GM23338 (cell line): Measurements from ENCODE around the gene ACOT8. TPM values are rescaled to one million over a fixed set of nuclear protein-coding genes. Genes with fewer than 3 reads are reported as not detected.

Experiments
- ATAC-seq: fragments of 200-7000 bp; cut with Tn5 transposase; 3 replicates; pipeline ENCODE4 v1.9.1; 2020
- DNase-seq: peaks from one replicate; pipeline ENCODE4 v3.0.0-alpha.2; 2015; ENCODE audit warnings: low spot score
- H2AFZ ChIP-seq: fragments of 200-600 bp; sonication (generic); 2 replicates; pipeline ENCODE4 v1.8.0; 2016; ENCODE audit warnings: antibody characterized with exemption, mild to moderate bottlenecking, moderate library complexity
- H3F3A ChIP-seq: fragments of 200-600 bp; sonication (generic); replicated peaks from 2 replicates; pipeline ENCODE4 v1.8.0; 2017; ENCODE audit warnings: antibody characterized with exemption, mixed run types, low read depth
- H3K27ac ChIP-seq: fragments of 200-600 bp; sonication (generic); 2 replicates; pipeline ENCODE4 v1.6.1; 2016; ENCODE audit warnings: low read depth
- H3K27me3 ChIP-seq: fragments of 200-600 bp; sonication (generic); 2 replicates; pipeline ENCODE4 v1.8.0; 2016; ENCODE audit warnings: mild to moderate bottlenecking, mixed run types, moderate library complexity; ENCODE audit not compliant: insufficient read depth
- H3K36me3 ChIP-seq: fragments of 200-600 bp; sonication (generic); 2 replicates; pipeline ENCODE4 v1.8.0; 2016; ENCODE audit warnings: mild to moderate bottlenecking; ENCODE audit not compliant: insufficient read depth
- H3K4me1 ChIP-seq: fragments of 200-600 bp; sonication (generic); 2 replicates; pipeline ENCODE4 v1.8.0; 2016; ENCODE audit warnings: mild to moderate bottlenecking, moderate library complexity; ENCODE audit not compliant: insufficient read depth
- H3K4me2 ChIP-seq: fragments of 200-600 bp; sonication (generic); 2 replicates; pipeline ENCODE4 v1.7.1; 2017; ENCODE audit warnings: mixed run types
- H3K4me3 ChIP-seq: fragments of 200-600 bp; sonication (generic); 2 replicates; pipeline ENCODE4 v1.6.1; 2016; ENCODE audit warnings: mixed run types
- H3K79me2 ChIP-seq: fragments of 200-600 bp; sonication (generic); replicated peaks from 2 replicates; pipeline ENCODE4 v1.8.0; 2017; ENCODE audit warnings: mild to moderate bottlenecking; ENCODE audit not compliant: insufficient read depth
- H3K9me2 ChIP-seq: fragments of 200-600 bp; sonication (generic); 2 replicates; pipeline ENCODE4 v1.8.0; 2017; ENCODE audit not compliant: insufficient read depth
- H4K20me1 ChIP-seq: fragments of 200-600 bp; sonication (generic); replicated peaks from 2 replicates; pipeline ENCODE4 v1.8.0; 2017; ENCODE audit warnings: mild to moderate bottlenecking; ENCODE audit not compliant: insufficient read depth
- H3K27ac Mint-ChIP-seq: 2 replicates; pipeline ENCODE4 v1.8.0; 2020; ENCODE audit warnings: inconsistent platforms, mild to moderate bottlenecking, moderate library complexity, mixed read lengths
- H3K27me3 Mint-ChIP-seq: 3 replicates; pipeline ENCODE4 v1.8.0; 2022; ENCODE audit warnings: low read depth, mild to moderate bottlenecking, moderate library complexity, mixed read lengths, inconsistent platforms; ENCODE audit not compliant: insufficient read depth, poor library complexity
- H3K36me3 Mint-ChIP-seq: 3 replicates; pipeline ENCODE4 v1.8.0; 2021; ENCODE audit warnings: low read depth, mild to moderate bottlenecking, inconsistent platforms, moderate library complexity, mixed read lengths
- H3K4me1 Mint-ChIP-seq: 3 replicates; pipeline ENCODE4 v1.8.0; 2020; ENCODE audit warnings: mild to moderate bottlenecking, inconsistent platforms, mixed read lengths
- H3K4me3 Mint-ChIP-seq: 3 replicates; pipeline ENCODE4 v1.8.0; 2021; ENCODE audit warnings: moderate library complexity, mild to moderate bottlenecking, inconsistent platforms, mixed read lengths
- H3K9me3 Mint-ChIP-seq: 3 replicates; pipeline ENCODE4 v1.8.0; 2020; ENCODE audit warnings: moderate library complexity, mild to moderate bottlenecking, inconsistent platforms, mixed read lengths
- CREB1 ChIP-seq: fragments of 250-450 bp; sonication (Bioruptor Pico); IDR thresholded peaks from 2 replicates; pipeline ENCODE4 v1.5.0; 2020; ENCODE audit warnings: low read depth, mild to moderate bottlenecking, moderate library complexity
- EZH2 ChIP-seq: fragments of 200-600 bp; sonication (generic); IDR thresholded peaks from one replicate; pipeline ENCODE4 v1.8.0; 2017; ENCODE audit warnings: antibody characterized with exemption, mild to moderate bottlenecking, low read depth; ENCODE audit not compliant: unreplicated experiment
- EZH2phosphoT487 ChIP-seq: fragments of 200-600 bp; sonication (generic); IDR thresholded peaks from one replicate; pipeline ENCODE4 v1.8.1; 2018; ENCODE audit warnings: antibody characterized with exemption; ENCODE audit not compliant: unreplicated experiment
- JUNB ChIP-seq: IDR thresholded peaks from one replicate; pipeline ENCODE4 v1.6.1; 2016; ENCODE audit warnings: antibody characterized with exemption; ENCODE audit not compliant: unreplicated experiment
- NANOG ChIP-seq: IDR thresholded peaks from 2 replicates; pipeline ENCODE4 v1.6.1; 2016; ENCODE audit warnings: antibody characterized with exemption, borderline replicate concordance
- POLR2AphosphoS5 ChIP-seq: IDR thresholded peaks from 2 replicates; pipeline ENCODE4 v1.6.1; 2016; ENCODE audit warnings: antibody characterized with exemption, low read depth
- STAT1 ChIP-seq: IDR thresholded peaks from one replicate; pipeline ENCODE4 v1.6.1; 2016; ENCODE audit warnings: antibody characterized with exemption; ENCODE audit not compliant: unreplicated experiment
- ZNF114 ChIP-seq: fragments of 250-450 bp; sonication (Bioruptor Pico); IDR thresholded peaks from 2 replicates; pipeline ENCODE4 v1.5.0; 2020; ENCODE audit warnings: mild to moderate bottlenecking, moderate library complexity
- ZNF331 ChIP-seq: fragments of 250-450 bp; sonication (Bioruptor Pico); IDR thresholded peaks from 2 replicates; pipeline ENCODE4 v1.5.0; 2020; ENCODE audit warnings: low read depth, mild to moderate bottlenecking, moderate library complexity
- polyA plus RNA-seq: library from polyadenylated mRNA; unstranded; fragments of >200 nt; fragmentation: Nextera tagmentation; extraction: Ambion mirVana; gene quantifications from 2 replicates; pipeline ENCODE4 v1.2.1, GENCODE V29; 2016
- total RNA-seq: library from RNA; depleted of rRNA; stranded (reverse); fragments of >200 nt; shearing (Covaris generic); gene quantifications from 2 replicates; pipeline ENCODE4 v1.2.3, GENCODE V29; 2014
- TF ChIP-seq, protein P1 (sequence below): IDR thresholded peaks from one replicate; pipeline ENCODE4 v1.6.1; 2018; ENCODE audit warnings: antibody characterized with exemption; ENCODE audit not compliant: unreplicated experiment
- TF ChIP-seq, protein P2 (sequence below): IDR thresholded peaks from 2 replicates; pipeline ENCODE4 v1.6.1; 2016; ENCODE audit warnings: antibody characterized with exemption
- TF ChIP-seq, protein P3 (sequence below): fragments of 250-450 bp; sonication (Bioruptor Pico); IDR thresholded peaks from 2 replicates; pipeline ENCODE4 v1.5.0; 2020; ENCODE audit warnings: mild to moderate bottlenecking, moderate library complexity
- TF ChIP-seq, protein P4 (sequence below), 2 experiments: fragments of 200-600 bp in 1 of 2; sonication (generic) in 1 of 2; conservative IDR thresholded peaks; 2 replicates each; pipeline versions ENCODE4 v1.5.1 to v1.6.1; 2016 to 2017; ENCODE audit warnings: antibody characterized with exemption in 2 of 2, low read depth in 2 of 2, mild to moderate bottlenecking in 2 of 2, moderate library complexity in 1 of 2

Gene ACOT8
- total and polyA plus RNA-seq, 2 experiments from 2014 or later = 42.0 to 75.2 TPM

DNA sequence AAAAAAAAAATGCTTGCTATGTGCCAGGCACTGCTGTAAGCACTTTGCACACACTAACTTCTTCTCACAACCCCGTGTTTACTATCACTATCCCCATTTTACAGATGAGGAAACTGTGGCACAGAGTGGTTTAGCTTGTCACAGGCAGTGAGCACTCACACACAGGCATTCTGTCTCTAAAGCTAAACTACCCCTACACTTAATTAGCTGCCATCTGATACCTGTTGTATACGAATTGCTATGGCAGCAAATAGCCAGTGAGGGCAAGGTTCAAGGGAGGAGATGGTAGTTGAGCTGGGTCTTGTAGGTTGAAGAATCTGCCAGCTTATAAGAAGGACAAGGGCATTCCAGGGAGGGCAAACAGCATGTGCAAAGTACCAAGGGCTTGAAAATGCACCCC, 35.2 kb downstream of the ACOT8 start:
- TF ChIP-seq, protein P1, sequence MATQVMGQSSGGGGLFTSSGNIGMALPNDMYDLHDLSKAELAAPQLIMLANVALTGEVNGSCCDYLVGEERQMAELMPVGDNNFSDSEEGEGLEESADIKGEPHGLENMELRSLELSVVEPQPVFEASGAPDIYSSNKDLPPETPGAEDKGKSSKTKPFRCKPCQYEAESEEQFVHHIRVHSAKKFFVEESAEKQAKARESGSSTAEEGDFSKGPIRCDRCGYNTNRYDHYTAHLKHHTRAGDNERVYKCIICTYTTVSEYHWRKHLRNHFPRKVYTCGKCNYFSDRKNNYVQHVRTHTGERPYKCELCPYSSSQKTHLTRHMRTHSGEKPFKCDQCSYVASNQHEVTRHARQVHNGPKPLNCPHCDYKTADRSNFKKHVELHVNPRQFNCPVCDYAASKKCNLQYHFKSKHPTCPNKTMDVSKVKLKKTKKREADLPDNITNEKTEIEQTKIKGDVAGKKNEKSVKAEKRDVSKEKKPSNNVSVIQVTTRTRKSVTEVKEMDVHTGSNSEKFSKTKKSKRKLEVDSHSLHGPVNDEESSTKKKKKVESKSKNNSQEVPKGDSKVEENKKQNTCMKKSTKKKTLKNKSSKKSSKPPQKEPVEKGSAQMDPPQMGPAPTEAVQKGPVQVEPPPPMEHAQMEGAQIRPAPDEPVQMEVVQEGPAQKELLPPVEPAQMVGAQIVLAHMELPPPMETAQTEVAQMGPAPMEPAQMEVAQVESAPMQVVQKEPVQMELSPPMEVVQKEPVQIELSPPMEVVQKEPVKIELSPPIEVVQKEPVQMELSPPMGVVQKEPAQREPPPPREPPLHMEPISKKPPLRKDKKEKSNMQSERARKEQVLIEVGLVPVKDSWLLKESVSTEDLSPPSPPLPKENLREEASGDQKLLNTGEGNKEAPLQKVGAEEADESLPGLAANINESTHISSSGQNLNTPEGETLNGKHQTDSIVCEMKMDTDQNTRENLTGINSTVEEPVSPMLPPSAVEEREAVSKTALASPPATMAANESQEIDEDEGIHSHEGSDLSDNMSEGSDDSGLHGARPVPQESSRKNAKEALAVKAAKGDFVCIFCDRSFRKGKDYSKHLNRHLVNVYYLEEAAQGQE = no peak
- TF ChIP-seq ZNF114 (no peak), CREB1 (CRISPR knock-in tag) (no peak), NANOG (no peak), EZH2phosphoT487 (no peak), ZNF331 (CRISPR knock-in tag) (no peak), JUNB (no peak), EZH2 (no peak), STAT1 (no peak), POLR2AphosphoS5 (no peak)
- TF ChIP-seq, protein P2, sequence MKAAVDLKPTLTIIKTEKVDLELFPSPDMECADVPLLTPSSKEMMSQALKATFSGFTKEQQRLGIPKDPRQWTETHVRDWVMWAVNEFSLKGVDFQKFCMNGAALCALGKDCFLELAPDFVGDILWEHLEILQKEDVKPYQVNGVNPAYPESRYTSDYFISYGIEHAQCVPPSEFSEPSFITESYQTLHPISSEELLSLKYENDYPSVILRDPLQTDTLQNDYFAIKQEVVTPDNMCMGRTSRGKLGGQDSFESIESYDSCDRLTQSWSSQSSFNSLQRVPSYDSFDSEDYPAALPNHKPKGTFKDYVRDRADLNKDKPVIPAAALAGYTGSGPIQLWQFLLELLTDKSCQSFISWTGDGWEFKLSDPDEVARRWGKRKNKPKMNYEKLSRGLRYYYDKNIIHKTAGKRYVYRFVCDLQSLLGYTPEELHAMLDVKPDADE = no peak
- TF ChIP-seq, protein P3, sequence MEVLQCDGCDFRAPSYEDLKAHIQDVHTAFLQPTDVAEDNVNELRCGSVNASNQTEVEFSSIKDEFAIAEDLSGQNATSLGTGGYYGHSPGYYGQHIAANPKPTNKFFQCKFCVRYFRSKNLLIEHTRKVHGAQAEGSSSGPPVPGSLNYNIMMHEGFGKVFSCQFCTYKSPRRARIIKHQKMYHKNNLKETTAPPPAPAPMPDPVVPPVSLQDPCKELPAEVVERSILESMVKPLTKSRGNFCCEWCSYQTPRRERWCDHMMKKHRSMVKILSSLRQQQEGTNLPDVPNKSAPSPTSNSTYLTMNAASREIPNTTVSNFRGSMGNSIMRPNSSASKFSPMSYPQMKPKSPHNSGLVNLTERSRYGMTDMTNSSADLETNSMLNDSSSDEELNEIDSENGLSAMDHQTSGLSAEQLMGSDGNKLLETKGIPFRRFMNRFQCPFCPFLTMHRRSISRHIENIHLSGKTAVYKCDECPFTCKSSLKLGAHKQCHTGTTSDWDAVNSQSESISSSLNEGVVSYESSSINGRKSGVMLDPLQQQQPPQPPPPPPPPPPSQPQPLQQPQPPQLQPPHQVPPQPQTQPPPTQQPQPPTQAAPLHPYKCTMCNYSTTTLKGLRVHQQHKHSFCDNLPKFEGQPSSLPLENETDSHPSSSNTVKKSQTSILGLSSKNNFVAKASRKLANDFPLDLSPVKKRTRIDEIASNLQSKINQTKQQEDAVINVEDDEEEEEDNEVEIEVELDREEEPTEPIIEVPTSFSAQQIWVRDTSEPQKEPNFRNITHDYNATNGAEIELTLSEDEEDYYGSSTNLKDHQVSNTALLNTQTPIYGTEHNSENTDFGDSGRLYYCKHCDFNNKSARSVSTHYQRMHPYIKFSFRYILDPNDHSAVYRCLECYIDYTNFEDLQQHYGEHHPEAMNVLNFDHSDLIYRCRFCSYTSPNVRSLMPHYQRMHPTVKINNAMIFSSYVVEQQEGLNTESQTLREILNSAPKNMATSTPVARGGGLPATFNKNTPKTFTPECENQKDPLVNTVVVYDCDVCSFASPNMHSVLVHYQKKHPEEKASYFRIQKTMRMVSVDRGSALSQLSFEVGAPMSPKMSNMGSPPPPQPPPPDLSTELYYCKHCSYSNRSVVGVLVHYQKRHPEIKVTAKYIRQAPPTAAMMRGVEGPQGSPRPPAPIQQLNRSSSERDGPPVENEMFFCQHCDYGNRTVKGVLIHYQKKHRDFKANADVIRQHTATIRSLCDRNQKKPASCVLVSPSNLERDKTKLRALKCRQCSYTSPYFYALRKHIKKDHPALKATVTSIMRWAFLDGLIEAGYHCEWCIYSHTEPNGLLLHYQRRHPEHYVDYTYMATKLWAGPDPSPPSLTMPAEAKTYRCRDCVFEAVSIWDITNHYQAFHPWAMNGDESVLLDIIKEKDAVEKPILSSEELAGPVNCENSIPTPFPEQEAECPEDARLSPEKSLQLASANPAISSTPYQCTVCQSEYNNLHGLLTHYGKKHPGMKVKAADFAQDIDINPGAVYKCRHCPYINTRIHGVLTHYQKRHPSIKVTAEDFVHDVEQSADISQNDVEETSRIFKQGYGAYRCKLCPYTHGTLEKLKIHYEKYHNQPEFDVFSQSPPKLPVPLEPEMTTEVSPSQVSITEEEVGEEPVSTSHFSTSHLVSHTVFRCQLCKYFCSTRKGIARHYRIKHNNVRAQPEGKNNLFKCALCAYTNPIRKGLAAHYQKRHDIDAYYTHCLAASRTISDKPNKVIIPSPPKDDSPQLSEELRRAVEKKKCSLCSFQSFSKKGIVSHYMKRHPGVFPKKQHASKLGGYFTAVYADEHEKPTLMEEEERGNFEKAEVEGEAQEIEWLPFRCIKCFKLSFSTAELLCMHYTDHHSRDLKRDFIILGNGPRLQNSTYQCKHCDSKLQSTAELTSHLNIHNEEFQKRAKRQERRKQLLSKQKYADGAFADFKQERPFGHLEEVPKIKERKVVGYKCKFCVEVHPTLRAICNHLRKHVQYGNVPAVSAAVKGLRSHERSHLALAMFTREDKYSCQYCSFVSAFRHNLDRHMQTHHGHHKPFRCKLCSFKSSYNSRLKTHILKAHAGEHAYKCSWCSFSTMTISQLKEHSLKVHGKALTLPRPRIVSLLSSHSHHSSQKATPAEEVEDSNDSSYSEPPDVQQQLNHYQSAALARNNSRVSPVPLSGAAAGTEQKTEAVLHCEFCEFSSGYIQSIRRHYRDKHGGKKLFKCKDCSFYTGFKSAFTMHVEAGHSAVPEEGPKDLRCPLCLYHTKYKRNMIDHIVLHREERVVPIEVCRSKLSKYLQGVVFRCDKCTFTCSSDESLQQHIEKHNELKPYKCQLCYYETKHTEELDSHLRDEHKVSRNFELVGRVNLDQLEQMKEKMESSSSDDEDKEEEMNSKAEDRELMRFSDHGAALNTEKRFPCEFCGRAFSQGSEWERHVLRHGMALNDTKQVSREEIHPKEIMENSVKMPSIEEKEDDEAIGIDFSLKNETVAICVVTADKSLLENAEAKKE (CRISPR knock-in tag) = no peak
- TF ChIP-seq, protein P4, sequence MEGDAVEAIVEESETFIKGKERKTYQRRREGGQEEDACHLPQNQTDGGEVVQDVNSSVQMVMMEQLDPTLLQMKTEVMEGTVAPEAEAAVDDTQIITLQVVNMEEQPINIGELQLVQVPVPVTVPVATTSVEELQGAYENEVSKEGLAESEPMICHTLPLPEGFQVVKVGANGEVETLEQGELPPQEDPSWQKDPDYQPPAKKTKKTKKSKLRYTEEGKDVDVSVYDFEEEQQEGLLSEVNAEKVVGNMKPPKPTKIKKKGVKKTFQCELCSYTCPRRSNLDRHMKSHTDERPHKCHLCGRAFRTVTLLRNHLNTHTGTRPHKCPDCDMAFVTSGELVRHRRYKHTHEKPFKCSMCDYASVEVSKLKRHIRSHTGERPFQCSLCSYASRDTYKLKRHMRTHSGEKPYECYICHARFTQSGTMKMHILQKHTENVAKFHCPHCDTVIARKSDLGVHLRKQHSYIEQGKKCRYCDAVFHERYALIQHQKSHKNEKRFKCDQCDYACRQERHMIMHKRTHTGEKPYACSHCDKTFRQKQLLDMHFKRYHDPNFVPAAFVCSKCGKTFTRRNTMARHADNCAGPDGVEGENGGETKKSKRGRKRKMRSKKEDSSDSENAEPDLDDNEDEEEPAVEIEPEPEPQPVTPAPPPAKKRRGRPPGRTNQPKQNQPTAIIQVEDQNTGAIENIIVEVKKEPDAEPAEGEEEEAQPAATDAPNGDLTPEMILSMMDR (conservative IDR thresholded peaks at IDR 0.05; ENCODE audit: low read depth in 2 of 2) = no peak
- H3K4me1 Mint-ChIP-seq = peaks cover 29% of the 10 kb centered on the region
- Histone ChIP-seq H3K4me2 (no peak overlapping the region), H3K36me3 (peaks cover 1% of the 10 kb centered on the region; the same call in 1 of the 2 replicates), H4K20me1 (0 out of 2 replicates have a peak, but pooled peaks cover under 1% of the 10 kb centered on the region), H3K79me2 (no peaks in the 10 kb centered on the region), H3K4me1 (peaks cover 15% of the 10 kb centered on the region), H2AFZ (no peak overlapping the region), H3K27me3 (peaks cover 9% of the 10 kb centered on the region), H3K27ac (no peak overlapping the region), H3K4me3 (no peak overlapping the region), H3F3A (peaks cover 27% of the 10 kb centered on the region), H3K9me2 (no peaks in the 10 kb centered on the region)
- no peak for ATAC-seq
- H3K27me3 Mint-ChIP-seq = peaks cover 31% of the 10 kb centered on the region
- H3K27ac Mint-ChIP-seq = no peak overlapping the region
- H3K9me3 Mint-ChIP-seq = no peaks in the 10 kb centered on the region; the same call in 1 of the 3 replicates
- peaks cover 13% of the 10 kb centered on the region for H3K36me3 Mint-ChIP-seq
- no peak overlapping the region for H3K4me3 Mint-ChIP-seq
- DNase-seq = no peak
